Endothelial cell (in vitro differentiated cells): Measurements from ENCODE around the gene ARID3C. TPM values are rescaled to one million over a fixed set of nuclear protein-coding genes. Genes with fewer than 3 reads are reported as not detected.

Experiments
- DNase-seq: peaks from one replicate; pipeline ENCODE4 v3.0.0; 2021; ENCODE audit warnings: low spot score
- H3K27ac Mint-ChIP-seq: one replicate; pipeline ENCODE4 v1.8.0; 2021; ENCODE audit warnings: mixed read lengths, inconsistent platforms; ENCODE audit not compliant: unreplicated experiment
- H3K27me3 Mint-ChIP-seq: one replicate; pipeline ENCODE4 v1.8.0; 2021; ENCODE audit warnings: mild to moderate bottlenecking, moderate library complexity, mixed read lengths, inconsistent platforms; ENCODE audit not compliant: unreplicated experiment
- H3K36me3 Mint-ChIP-seq: one replicate; pipeline ENCODE4 v1.8.0; 2021; ENCODE audit warnings: mild to moderate bottlenecking, low read depth, mixed read lengths, inconsistent platforms; ENCODE audit not compliant: unreplicated experiment
- H3K4me1 Mint-ChIP-seq: one replicate; pipeline ENCODE4 v1.8.0; 2021; ENCODE audit warnings: mild to moderate bottlenecking, mixed read lengths, inconsistent platforms; ENCODE audit not compliant: unreplicated experiment
- H3K4me3 Mint-ChIP-seq: one replicate; pipeline ENCODE4 v1.8.0; 2021; ENCODE audit warnings: mild to moderate bottlenecking, mixed read lengths, inconsistent platforms; ENCODE audit not compliant: unreplicated experiment
- H3K9me3 Mint-ChIP-seq: one replicate; pipeline ENCODE4 v1.8.0; 2021; ENCODE audit warnings: mixed read lengths, inconsistent platforms; ENCODE audit not compliant: unreplicated experiment
- total RNA-seq: library from RNA; stranded (reverse); fragmentation: NEBNext Ultra II Directional; extraction: Animal tissue kit (Norgen Biotek cat#: 25700); gene quantifications from one replicate; pipeline ENCODE4 v1.2.1, GENCODE V29; 2021; ENCODE audit not compliant: unreplicated experiment
- TF ChIP-seq, protein P1 (sequence below): fragments of 200-600 bp; sonication (generic); IDR thresholded peaks from one replicate; pipeline ENCODE4 v1.5.0; 2021; ENCODE audit warnings: antibody characterized with exemption; ENCODE audit not compliant: unreplicated experiment

The ARID3C gene
- total RNA-seq, 1 donor from 2014 or later, result not detected

DNA sequence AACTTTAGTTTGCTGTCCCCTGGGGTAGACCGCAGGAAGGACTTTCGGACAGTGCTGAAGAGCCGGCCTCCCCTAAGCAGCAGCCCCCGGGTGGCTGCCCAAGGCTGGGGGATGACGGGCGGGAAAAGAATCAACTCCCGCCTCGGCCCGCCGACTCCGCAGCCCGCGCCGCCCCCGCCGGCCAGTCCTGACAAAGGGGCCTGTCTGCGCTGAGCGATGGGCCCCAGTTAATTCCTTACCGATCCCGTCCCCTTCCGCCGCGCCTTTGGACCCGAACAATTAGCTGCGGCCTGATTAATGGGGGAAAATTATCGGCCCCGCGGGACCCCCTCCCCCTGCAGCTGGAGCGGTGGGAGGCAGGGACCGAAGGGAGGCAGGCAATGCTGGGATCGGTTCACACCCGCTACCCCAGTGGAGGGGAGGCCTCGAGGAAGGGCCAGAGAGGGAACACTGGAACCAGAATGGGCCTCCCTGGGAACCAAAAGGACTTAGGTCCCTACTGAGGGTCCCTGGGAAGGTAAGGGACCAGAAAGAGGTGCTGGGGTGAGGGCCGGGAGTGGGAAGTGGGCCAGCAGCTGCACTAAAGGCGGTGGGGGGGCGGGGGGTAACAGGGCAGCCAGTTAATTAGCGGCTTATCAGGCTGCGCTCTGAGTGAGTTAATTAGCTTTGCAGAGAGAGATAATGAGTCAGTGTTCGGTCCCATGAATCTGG, 4.2 kb downstream of the ARID3C start:
- Mint-ChIP-seq H3K9me3 (no peaks in the 10 kb centered on the region), H3K27me3 (peaks cover 32% of the 10 kb centered on the region), H3K36me3 (peaks cover 6% of the 10 kb centered on the region), H3K27ac (no peak overlapping the region), H3K4me3 (no peak overlapping the region), H3K4me1 (peaks cover 20% of the 10 kb centered on the region)
- no peak for DNase-seq
- TF ChIP-seq, protein P1, sequence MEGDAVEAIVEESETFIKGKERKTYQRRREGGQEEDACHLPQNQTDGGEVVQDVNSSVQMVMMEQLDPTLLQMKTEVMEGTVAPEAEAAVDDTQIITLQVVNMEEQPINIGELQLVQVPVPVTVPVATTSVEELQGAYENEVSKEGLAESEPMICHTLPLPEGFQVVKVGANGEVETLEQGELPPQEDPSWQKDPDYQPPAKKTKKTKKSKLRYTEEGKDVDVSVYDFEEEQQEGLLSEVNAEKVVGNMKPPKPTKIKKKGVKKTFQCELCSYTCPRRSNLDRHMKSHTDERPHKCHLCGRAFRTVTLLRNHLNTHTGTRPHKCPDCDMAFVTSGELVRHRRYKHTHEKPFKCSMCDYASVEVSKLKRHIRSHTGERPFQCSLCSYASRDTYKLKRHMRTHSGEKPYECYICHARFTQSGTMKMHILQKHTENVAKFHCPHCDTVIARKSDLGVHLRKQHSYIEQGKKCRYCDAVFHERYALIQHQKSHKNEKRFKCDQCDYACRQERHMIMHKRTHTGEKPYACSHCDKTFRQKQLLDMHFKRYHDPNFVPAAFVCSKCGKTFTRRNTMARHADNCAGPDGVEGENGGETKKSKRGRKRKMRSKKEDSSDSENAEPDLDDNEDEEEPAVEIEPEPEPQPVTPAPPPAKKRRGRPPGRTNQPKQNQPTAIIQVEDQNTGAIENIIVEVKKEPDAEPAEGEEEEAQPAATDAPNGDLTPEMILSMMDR, result no peak

DNA sequence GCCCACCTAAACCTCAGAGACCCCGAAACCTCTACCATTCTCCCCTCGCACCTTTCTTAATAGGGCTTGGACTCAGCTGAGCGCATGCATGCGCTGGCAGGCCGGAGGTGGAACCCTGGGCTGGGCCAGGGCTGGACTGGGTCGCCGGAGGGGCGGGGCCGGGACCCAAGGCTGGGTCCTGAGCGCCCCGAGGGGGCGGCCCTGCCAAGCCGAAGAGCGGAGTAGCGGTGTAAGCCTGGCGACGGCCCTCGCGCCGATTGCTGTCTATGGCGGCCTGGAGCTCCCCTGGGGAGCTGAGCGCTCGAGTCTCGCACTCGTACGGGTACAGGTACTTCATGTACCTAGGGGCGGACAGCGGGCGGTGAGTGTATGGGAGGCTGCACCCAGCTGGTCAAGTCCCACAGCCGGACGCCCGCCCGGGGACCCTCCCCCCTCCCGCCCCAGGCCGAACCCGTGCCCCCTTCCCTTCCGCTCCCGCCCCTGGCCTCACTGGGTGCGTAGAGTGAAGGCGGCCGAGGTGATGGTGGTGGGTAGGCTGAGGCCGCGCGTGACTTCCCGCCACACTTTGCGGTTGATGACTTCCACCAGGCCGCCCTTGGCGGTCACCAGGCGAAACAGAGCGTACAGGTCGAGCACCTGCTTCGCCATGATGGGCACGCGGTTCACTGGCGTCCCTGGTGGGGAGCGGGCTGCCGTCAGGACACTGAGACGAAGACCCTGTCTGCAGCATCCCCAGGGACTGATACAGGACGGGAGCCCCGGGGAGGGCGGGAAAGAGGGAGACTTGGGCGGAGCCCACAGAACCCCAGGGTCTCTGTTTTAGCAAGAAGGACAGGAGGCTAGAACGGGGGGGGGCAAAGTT, 5.3 kb downstream of the ARID3C start:
- Mint-ChIP-seq H3K27me3 (peaks cover 26% of the 10 kb centered on the region), H3K27ac (no peak overlapping the region), H3K4me3 (no peak overlapping the region), H3K9me3 (no peaks in the 10 kb centered on the region), H3K36me3 (peaks cover 6% of the 10 kb centered on the region), H3K4me1 (peaks cover 22% of the 10 kb centered on the region)
- no peak for DNase-seq
- TF ChIP-seq, protein P1, result no peak

DNA sequence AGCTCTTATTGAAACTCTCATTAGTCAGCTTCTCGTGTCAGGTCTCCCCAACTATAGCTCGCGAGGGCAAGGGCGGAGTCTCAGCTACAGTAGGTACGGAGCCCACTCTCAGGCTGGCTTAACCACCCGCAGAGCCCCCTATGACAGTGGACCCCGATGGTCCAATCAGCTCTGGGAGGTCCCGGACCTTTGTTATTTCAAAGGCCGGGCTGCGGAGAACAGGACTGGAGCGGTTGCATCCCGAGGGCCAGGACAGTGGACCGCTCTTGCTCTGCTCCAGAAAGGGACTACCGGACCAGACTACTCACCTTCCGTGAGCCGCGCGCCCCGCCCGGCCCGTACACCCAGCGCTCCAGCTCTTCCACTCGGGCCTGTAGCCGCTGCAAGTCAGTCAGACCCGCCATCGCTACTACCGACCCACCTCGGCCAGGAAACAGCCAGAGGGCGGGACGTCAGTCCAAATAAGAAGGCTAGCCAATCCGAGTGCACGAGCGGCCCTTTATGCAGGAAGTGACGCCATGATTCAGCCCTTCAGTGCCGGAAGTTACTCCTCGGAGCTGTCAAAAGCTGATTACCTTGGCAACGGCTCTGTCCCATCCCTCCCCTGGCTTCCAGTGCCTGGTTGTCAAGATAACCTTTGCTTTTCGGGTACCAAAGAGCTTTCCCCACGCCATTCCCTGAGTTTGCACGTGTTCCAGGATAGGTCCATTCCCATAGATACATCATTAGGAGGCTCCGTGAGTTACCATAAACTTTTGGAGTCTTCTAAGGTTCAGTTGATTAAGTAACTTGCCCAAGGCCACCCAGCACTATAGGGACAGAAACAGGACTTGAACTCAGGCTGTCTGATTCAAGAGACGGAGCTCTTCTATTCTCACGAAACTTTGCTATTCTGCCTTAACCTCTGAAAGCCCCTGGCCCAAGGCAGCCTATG, 8.5 kb downstream of the ARID3C start, which contains the start of gene DCTN3:
Gene DCTN3 (minus strand): TSS at position 435 of the 934 bp plus-strand sequence. CDS start 31 bp downstream, at position 404.
- Mint-ChIP-seq H3K9me3 (no peaks in the 10 kb centered on the region), H3K36me3 (peaks cover 13% of the 10 kb centered on the region), H3K4me1 (peaks cover 15% of the 10 kb centered on the region), H3K27me3 (peaks cover 12% of the 10 kb centered on the region), H3K27ac (peak within 1 kb of the TSS; percentile 88), H3K4me3 (peak within 1 kb of the TSS; percentile 94)
- DNase-seq, result peak; percentile 84
- TF ChIP-seq, protein P1, result no peak

DNA sequence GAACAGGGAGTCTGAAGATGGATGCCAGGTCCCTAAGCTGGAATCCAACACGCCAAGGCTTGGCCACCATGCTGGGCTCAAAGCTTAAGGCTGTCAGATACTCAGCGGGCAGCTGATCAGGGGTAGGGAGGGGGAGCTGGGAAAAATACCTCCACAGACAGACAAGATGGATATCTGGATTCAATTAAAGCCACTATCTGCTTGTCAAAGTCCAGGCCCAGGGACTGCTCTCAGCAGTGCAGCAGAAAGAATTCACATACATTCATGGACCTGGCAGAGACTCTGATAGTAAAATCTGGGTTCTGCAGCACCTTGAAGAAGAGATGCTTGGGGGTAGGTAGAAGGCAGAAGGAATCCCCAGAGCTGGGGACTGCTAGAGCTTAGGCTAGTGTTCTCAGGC, 13.7 kb downstream of the ARID3C start:
- TF ChIP-seq, protein P1, result no peak
- no peak for DNase-seq
- no peak overlapping the region for H3K27ac Mint-ChIP-seq
- H3K36me3 Mint-ChIP-seq, result peaks cover 21% of the 10 kb centered on the region
- peaks cover 25% of the 10 kb centered on the region for H3K4me1 Mint-ChIP-seq
- H3K4me3 Mint-ChIP-seq, result no peak overlapping the region
- no peaks in the 10 kb centered on the region for H3K9me3 Mint-ChIP-seq
- peaks cover 9% of the 10 kb centered on the region for H3K27me3 Mint-ChIP-seq
